Thyroid gland (tissue), 4 donors: ENCODE measurements around the gene SOAT2. TPM values are rescaled to one million over a fixed set of nuclear protein-coding genes. Genes with fewer than 3 reads are reported as not detected.

Source experiments
- DNase-seq, 2 donors: peaks; one replicate each; pipeline ENCODE4 v3.0.0-alpha.2; 2019
- H3K27ac ChIP-seq, 3 donors: fragments of 200-600 bp; sonication (generic); 1 replicate in 2 of 3; 2 replicates in 1 of 3; pipeline ENCODE4 v1.5.1; 2016 to 2019; ENCODE audit warnings: mild to moderate bottlenecking in 1 of 3, moderate library complexity in 1 of 3
- H3K27me3 ChIP-seq: fragments of 200-600 bp; sonication (generic); one replicate; pipeline ENCODE4 v1.5.1; 2019
- H3K36me3 ChIP-seq, 2 donors: fragments of 200-600 bp; sonication (generic); one replicate each; pipeline ENCODE4 v1.5.1; 2016 to 2019
- H3K4me1 ChIP-seq, 2 donors: fragments of 200-600 bp; sonication (generic); one replicate each; pipeline ENCODE4 v1.5.1; 2017 to 2019
- H3K4me3 ChIP-seq, 3 donors: fragments of 200-600 bp; sonication (generic); replicated peaks in 1 of 3; 1 replicate in 2 of 3; 2 replicates in 1 of 3; pipeline ENCODE4 v1.5.1; 2016; ENCODE audit warnings: mild to moderate bottlenecking in 1 of 3
- H3K9me3 ChIP-seq: fragments of 200-600 bp; sonication (generic); one replicate; pipeline ENCODE4 v1.5.1; 2017
- POLR2A ChIP-seq, 2 donors: fragments of 450-650 bp; IDR thresholded peaks; one replicate each; pipeline ENCODE4 v1.6.1; 2017; ENCODE audit warnings: antibody characterized with exemption in 2 of 2, mild to moderate bottlenecking in 2 of 2, moderate library complexity in 1 of 2
- WGBS, 2 donors: methylation state at CpG; one replicate each; pipeline ENCODE4 v1.1.5; 2017; 5-methylcytosine and 5-hydroxymethylcytosine counted together
- intact Hi-C: fragments of 100-400 bp; cut with DNase I; formaldehyde crosslinking; loops from one replicate; pipeline ENCODE4 v1.15.1; 2023
- total RNA-seq, 4 donors: library from RNA; depleted of rRNA; stranded (reverse); fragments of >200 nt; gene quantifications; one replicate each; pipeline ENCODE4 v1.2.3, GENCODE V29; 2016
- TF ChIP-seq, protein P1 (sequence below), 6 experiments: fragments of 200-600 bp in 3 of 6; fragments of 450-650 bp in 3 of 6; sonication (generic) in 3 of 6; IDR thresholded peaks; one replicate each; pipeline ENCODE4 v1.5.1; 2016 to 2019; ENCODE audit warnings: antibody characterized with exemption in 6 of 6, mild to moderate bottlenecking in 2 of 6, inconsistent platforms in 1 of 6, moderate library complexity in 1 of 6

Gene SOAT2
- total RNA-seq, 4 donors from 2014 or later, result 0.40 TPM; not detected in 3

DNA sequence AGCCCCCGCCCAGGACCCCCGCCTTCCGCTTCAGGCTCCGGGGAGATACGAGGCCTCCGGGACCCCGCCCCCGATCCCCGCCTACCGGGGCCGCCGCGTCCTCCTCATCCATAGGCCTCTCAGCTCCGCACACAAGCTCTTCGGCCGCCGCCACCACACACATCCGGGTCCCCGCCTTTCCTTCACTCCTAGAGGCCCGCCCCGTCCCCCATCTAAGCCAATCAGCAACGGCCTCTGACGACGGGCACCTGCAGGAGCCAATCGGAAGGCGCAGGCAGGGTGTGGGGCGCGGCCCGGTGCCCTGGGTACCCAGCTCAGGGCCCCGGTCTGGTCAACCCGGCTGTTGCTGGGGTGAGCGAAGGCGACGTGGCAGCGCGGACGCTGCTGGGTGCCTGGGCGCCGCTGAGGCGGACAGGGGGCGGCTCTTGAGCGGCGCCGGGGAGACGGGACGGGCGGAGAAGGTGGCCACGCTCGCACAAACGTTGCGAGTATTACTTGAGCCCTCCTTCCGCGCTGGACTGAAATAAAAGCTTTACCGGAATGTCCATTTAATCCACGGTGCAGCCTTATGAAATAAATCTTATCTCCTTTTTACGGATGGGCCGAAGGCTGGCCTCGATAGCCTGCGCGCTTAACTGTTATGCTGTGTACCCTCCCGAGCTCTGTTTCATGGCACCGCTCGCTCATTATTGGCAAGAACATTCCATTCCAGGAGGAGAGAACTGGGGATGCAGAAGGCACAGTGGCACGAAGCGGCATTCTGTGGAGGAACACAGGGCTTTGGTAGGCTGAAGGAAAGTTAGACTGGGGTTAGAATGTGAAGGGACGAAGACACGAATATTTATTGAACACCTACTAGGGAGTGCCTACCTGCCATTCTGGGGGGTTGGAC is 23.8 kb upstream of the SOAT2 start, which contains the start of gene SPRYD3:
SPRYD3 (minus strand) TSS at position 165 of the 892 bp plus-strand sequence; CDS start at position 108, 57 bp downstream.
- H3K4me1 ChIP-seq, result peaks cover 20 to 23% of the 10 kb centered on the region in 2 donors
- no peaks in the 10 kb centered on the region for H3K9me3 ChIP-seq
- 3 to 4% methylated on average over 19 to 37 of the region's 67 CpGs for WGBS, 2 donors
- peak within 1 kb of the TSS; percentile 90 to 93 (median 91) for H3K27ac ChIP-seq
- peaks cover 14 to 16% of the 10 kb centered on the region in 2 donors for H3K36me3 ChIP-seq
- intact Hi-C loops, result no loop called here
- TF ChIP-seq POLR2A (IDR thresholded peaks at IDR 0.05), result peak; percentile 38 to 92
- TF ChIP-seq, protein P1, sequence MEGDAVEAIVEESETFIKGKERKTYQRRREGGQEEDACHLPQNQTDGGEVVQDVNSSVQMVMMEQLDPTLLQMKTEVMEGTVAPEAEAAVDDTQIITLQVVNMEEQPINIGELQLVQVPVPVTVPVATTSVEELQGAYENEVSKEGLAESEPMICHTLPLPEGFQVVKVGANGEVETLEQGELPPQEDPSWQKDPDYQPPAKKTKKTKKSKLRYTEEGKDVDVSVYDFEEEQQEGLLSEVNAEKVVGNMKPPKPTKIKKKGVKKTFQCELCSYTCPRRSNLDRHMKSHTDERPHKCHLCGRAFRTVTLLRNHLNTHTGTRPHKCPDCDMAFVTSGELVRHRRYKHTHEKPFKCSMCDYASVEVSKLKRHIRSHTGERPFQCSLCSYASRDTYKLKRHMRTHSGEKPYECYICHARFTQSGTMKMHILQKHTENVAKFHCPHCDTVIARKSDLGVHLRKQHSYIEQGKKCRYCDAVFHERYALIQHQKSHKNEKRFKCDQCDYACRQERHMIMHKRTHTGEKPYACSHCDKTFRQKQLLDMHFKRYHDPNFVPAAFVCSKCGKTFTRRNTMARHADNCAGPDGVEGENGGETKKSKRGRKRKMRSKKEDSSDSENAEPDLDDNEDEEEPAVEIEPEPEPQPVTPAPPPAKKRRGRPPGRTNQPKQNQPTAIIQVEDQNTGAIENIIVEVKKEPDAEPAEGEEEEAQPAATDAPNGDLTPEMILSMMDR (IDR thresholded peaks at IDR 0.05), result no peak
- peak; percentile 98 for DNase-seq
- no peaks in the 10 kb centered on the region for H3K27me3 ChIP-seq
- H3K4me3 ChIP-seq, result peak within 1 kb of the TSS; percentile 34 to 78 (median 54)

DNA sequence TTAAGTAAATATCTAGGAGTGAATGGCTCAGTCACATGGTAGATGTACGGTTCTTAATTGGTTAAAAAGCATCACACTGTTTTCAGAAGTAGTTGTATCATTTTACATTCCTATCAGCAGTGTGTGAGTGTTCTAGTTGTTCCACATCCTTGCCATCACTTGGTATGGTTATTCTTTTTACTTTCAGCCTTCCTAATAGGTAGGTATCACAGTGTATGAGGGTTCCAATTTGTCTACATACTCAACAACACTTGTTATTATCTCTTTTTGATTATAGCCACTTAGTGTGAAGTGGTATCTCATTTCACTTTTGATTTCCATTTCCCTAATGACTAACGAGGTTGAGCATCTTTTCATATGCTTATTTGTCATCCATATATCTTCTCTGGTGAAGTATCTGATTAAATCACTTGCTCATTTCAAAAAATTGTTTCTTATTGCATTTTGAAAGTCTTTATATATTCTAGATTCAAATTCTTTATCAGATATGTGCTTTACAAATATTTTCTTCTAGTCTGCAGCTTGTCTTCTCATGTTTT is 20.6 kb upstream of the SOAT2 start:
- Histone ChIP-seq H3K4me1 (peaks cover 18 to 19% of the 10 kb centered on the region in 2 donors), H3K4me3 (no peak overlapping the region), H3K27ac (no peak overlapping the region), H3K27me3 (no peaks in the 10 kb centered on the region), H3K36me3 (no peaks in the 10 kb centered on the region), H3K9me3 (no peaks in the 10 kb centered on the region)
- 67 to 71% methylated on average over 2 of the region's 2 CpGs for WGBS, 2 donors
- intact Hi-C loops, result no loop called here
- TF ChIP-seq, protein P1 (IDR thresholded peaks at IDR 0.05), result no peak
- TF ChIP-seq POLR2A (IDR thresholded peaks at IDR 0.05), result no peak
- DNase-seq, result no peak

DNA sequence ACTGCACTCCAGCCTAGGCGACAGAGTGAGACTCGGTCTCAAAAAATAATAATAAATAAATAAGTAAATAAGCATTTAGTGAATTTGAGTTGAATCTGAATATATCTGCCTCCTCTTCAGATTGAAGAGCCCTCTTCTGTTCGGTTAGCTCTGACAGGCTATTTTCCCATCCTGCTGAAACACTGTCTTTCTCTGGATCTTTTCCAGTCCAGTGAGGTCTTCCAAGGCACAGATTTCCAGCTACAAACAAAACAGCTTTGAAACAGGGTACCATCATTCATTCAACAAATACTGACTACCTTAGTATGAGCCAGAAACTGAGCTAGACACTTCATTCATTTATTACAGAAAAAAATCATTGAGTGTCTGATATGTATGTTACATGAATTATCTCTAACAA is 16.9 kb upstream of the SOAT2 start:
- intact Hi-C loops, result no loop called here
- Histone ChIP-seq H3K27me3 (no peaks in the 10 kb centered on the region), H3K27ac (no peak overlapping the region), H3K4me1 (no peaks in the 10 kb centered on the region), H3K4me3 (no peak overlapping the region), H3K9me3 (no peaks in the 10 kb centered on the region), H3K36me3 (no peaks in the 10 kb centered on the region)
- no peak for DNase-seq
- TF ChIP-seq, protein P1 (IDR thresholded peaks at IDR 0.05), result no peak
- no peak for TF ChIP-seq POLR2A (IDR thresholded peaks at IDR 0.05)
- WGBS, 2 donors, result 75 to 76% methylated on average over 3 of the region's 3 CpGs

DNA sequence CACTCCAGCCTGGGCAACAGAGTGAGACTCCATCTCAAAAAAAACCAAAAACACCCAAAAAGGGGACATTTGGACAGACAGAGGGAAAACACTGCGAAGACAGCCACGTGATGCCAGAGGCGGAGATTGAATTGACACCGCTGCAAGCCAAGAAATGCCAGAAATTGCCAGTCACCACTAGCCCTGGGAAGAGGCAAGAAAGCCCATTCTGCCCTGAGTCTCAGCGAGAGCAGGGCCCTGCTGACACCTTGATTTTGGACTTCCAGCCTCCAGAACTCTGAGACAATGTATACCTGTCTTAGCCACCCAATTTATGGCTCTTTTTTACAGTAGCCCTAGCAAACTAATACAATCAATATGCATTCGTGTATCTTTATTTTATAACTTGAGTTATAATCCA is 13.2 kb upstream of the SOAT2 start:
- 96 to 99% methylated on average over 6 of the region's 6 CpGs for WGBS, 2 donors
- intact Hi-C loops, result no loop called here
- H3K27ac ChIP-seq, result no peak overlapping the region

More for the DNA sequence above, 13.2 kb upstream of the SOAT2 start:
- Histone ChIP-seq H3K4me1 (no peaks in the 10 kb centered on the region), H3K9me3 (no peaks in the 10 kb centered on the region), H3K36me3 (no peaks in the 10 kb centered on the region), H3K4me3 (no peak overlapping the region), H3K27me3 (no peaks in the 10 kb centered on the region)
- TF ChIP-seq POLR2A (IDR thresholded peaks at IDR 0.05), result no peak
- TF ChIP-seq, protein P1 (IDR thresholded peaks at IDR 0.05), result no peak
- DNase-seq, result no peak
